Keratinocyte (primary cell): ENCODE data around the gene PDRG1.

Experiments
- EZH2 ChIP-seq: IDR thresholded peaks from one replicate; pipeline ENCODE4 v1.6.1; 2012; ENCODE audit warnings: inconsistent platforms, mild to moderate bottlenecking, low read length, moderate library complexity
- TF ChIP-seq, protein P1 (sequence below), 3 experiments: IDR thresholded peaks in 1 of 3; conservative IDR thresholded peaks in 1 of 3; optimal IDR thresholded peaks in 1 of 3; 2 replicates in 2 of 3; 3 replicates in 1 of 3; pipeline versions ENCODE3 to v1.5.1; 2011; ENCODE audit warnings: low read length in 3 of 3, mild to moderate bottlenecking in 3 of 3, moderate library complexity in 2 of 3, control low read depth in 1 of 3, inconsistent platforms in 1 of 3; ENCODE audit not compliant: insufficient read depth in 2 of 3; ENCODE audit errors: extremely low read depth in 1 of 3

DNA sequence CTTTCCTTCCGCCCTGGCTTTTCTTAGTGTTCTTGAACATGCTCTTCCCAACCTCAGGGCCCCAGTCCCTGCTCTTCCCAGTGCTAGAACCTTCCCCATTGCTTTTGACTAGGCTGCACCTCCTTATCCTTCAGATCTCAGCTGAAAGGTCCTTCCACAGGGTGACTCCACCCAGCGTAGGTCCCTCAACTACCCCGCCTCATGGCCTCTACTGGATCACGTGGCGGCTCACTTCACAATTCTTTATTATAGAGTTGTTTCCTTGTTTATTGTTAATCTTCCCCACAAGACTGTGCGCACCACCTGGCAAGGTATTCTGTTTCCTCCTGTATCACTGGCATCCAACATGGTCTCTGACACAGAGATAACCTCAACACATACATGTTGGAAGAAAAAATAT, 50.2 kb downstream of the PDRG1 start:
- TF ChIP-seq, protein P1, sequence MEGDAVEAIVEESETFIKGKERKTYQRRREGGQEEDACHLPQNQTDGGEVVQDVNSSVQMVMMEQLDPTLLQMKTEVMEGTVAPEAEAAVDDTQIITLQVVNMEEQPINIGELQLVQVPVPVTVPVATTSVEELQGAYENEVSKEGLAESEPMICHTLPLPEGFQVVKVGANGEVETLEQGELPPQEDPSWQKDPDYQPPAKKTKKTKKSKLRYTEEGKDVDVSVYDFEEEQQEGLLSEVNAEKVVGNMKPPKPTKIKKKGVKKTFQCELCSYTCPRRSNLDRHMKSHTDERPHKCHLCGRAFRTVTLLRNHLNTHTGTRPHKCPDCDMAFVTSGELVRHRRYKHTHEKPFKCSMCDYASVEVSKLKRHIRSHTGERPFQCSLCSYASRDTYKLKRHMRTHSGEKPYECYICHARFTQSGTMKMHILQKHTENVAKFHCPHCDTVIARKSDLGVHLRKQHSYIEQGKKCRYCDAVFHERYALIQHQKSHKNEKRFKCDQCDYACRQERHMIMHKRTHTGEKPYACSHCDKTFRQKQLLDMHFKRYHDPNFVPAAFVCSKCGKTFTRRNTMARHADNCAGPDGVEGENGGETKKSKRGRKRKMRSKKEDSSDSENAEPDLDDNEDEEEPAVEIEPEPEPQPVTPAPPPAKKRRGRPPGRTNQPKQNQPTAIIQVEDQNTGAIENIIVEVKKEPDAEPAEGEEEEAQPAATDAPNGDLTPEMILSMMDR (optimal IDR thresholded peaks at IDR 0.05 in 1 of 3, IDR thresholded peaks at IDR 0.05 in 1 of 3, conservative IDR thresholded peaks at IDR 0.05 in 1 of 3; ENCODE audit: extremely low read depth in 1 of 3, insufficient read depth in 2 of 3, low read length in 3 of 3) = no peak
- TF ChIP-seq EZH2 = no peak
